ENCODE results near the gene CDH4. TPM values are rescaled to one million over a fixed set of nuclear protein-coding genes. Genes with fewer than 3 reads are reported as not detected.

CDH4 gene
- total RNA-seq, 2 donors from 2014 or later = 0.07 to 0.94 TPM

DNA sequence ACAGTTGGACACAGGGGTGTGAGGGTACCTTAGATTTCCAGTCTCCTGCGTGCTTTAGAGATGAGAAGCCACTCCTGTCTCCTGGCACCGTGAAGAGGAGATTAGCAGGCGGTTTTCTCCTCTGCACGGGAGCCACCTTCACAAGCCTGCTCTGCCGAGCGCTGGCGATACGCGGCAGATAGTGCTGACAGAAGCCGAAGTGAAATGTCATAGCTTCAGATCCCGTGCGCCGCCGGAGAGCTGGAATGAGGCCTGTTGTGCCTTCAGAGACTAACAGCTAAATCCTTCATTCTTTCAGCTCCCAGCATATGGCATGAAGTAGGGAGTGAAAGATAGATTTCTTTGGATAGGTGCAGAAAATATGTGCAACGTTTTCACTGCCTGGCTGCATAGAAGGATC lies 442.6 kb downstream of the CDH4 start:
- no peaks in the 10 kb centered on the region for H3K9me3 ChIP-seq
- peaks cover 0 to 7% of the 10 kb centered on the region in 2 donors for H3K4me1 ChIP-seq
- H3K27me3 ChIP-seq = no peaks in the 10 kb centered on the region
- H3K36me3 ChIP-seq = no peaks in the 10 kb centered on the region
- no peak overlapping the region for H3K4me3 ChIP-seq
- DNase-seq (ENCODE audit: low spot score) = no peak
- no peak overlapping the region for H3K27ac ChIP-seq
- no peak for TF ChIP-seq CTCF (IDR thresholded peaks at IDR 0.05)

DNA sequence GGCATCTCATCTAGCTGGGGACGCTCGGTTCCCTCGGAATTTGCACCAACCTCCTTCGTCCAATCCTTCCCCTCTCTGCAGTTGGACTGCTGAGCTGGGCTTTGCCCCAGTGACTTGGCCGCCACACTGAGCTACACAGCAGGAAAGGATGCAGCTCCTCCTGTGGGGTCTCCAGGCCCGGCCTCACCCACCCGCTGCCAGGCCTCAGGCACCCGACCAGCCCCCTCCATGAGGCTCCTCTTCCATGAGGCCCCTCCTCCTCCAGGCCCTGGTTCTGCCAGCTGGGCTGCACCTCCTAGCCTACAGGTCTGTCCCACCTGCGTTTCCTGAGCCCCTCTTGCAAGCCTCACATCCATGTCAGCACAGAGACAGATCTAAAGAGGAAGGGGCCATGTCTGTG lies 443.7 kb downstream of the CDH4 start:
- H3K4me3 ChIP-seq = no peak overlapping the region
- H3K27me3 ChIP-seq = no peaks in the 10 kb centered on the region
- no peak for TF ChIP-seq CTCF (IDR thresholded peaks at IDR 0.05)
- peaks cover 0 to 7% of the 10 kb centered on the region in 2 donors for H3K4me1 ChIP-seq
- no peak overlapping the region for H3K27ac ChIP-seq
- no peaks in the 10 kb centered on the region for H3K9me3 ChIP-seq
- no peaks in the 10 kb centered on the region for H3K36me3 ChIP-seq
- no peak for DNase-seq (ENCODE audit: low spot score)

GRCh38 chr20:61696181-61696735 lies 444.2 kb downstream of the CDH4 start:
- no peaks in the 10 kb centered on the region for H3K9me3 ChIP-seq
- no peak overlapping the region for H3K27ac ChIP-seq
- H3K4me3 ChIP-seq = no peak overlapping the region
- TF ChIP-seq CTCF (IDR thresholded peaks at IDR 0.05) = no peak
- no peaks in the 10 kb centered on the region for H3K27me3 ChIP-seq
- H3K36me3 ChIP-seq = no peaks in the 10 kb centered on the region
- no peak for DNase-seq (ENCODE audit: low spot score)
- H3K4me1 ChIP-seq = peaks cover 0 to 7% of the 10 kb centered on the region in 2 donors

DNA sequence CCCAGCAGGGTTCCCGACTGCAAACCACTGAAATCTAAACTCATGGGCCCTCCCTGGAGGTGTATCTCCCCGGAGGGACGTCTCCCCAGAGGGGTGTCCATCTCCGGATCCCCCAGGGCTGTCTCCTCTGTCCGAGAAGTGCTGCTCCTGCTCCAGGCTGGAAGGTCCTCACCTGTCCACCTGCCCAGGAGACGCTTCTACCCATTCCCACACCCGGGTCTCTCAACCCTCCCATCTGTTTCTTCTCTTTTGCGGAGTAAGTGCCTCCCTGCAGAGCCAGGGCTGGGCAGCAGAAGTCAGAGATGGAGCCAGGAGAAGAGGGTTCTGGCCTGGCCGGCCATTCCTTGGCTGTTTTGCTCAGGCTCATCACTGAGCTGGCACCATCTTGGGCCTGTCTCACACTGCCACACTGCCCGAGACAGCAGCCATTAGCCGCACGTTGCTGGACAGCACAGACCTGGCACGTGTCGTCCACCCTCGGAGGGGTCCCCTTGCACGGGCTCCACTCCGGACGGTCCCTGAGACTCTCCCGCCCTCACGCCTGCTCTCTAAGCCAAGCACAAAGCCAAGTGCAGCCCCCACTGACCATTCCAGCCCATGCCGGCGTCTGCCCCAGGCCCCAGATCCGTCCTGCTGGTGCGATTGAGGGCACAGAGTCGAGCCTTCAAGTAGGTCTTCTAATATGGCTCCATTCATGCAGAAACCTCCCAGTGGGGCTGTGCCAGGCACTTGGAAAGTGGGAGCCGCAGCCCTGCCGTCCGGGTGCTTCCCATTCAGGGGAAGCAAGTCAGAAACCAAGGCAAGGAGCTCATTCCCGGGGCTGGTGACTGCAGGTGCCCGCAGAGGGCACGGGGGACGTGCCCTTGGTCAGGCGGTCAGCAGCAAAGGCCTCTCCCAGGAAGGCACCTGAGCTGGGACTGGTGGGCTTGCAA lies 445.9 kb downstream of the CDH4 start:
- H3K27me3 ChIP-seq = no peaks in the 10 kb centered on the region
- no peaks in the 10 kb centered on the region for H3K36me3 ChIP-seq
- H3K9me3 ChIP-seq = no peaks in the 10 kb centered on the region
- H3K4me1 ChIP-seq = peaks cover 0 to 7% of the 10 kb centered on the region in 2 donors
- H3K27ac ChIP-seq = no peak overlapping the region
- H3K4me3 ChIP-seq = no peak overlapping the region
- no peak for DNase-seq (ENCODE audit: low spot score)
- TF ChIP-seq CTCF (IDR thresholded peaks at IDR 0.05) = no peak

DNA sequence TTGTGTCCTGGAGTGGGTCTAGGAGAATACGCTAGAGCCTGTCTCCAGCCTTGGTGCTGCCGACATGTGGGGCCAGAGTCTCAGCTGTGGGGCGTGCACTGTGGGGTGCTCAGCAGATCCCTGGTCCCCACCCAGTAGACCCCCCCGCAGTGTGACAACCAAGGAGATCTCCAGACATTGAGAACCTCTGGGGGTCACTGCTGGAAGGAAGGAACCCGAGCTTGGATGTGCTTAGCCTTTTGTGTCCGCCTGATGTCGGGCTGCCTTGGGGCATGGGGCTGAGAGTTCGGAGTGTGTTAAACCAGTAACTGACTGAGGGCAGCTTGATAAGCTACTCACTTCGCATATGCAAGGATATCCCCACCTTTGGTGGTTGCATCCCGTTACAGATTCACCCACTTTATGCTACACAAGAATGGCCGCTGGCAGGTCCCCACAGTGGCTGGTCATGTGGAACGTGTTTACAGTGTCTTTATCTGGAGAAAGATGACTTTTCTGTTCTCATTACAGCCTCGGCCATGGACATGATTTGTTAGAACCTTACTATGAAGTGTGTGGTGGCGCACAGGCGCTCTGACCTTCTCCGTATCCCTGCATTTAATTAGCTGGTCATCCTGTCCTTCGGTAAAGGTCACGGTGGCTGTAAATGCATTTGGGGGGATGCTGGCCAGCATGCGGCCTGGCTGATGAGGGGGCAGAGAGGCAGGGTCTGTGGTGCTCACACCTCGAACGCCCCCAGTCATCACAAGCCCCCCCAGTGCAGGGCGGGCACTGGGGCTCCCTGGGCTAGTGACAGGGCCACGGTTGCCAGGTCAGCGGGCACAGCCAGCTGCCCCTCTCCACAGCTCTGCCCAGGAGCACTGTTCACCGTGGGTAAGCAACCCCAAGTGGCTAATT lies 446.8 kb downstream of the CDH4 start:
- Histone ChIP-seq H3K36me3 (no peaks in the 10 kb centered on the region), H3K4me1 (peaks cover 0 to 7% of the 10 kb centered on the region in 2 donors), H3K27me3 (no peaks in the 10 kb centered on the region), H3K27ac (no peak overlapping the region), H3K9me3 (no peaks in the 10 kb centered on the region), H3K4me3 (no peak overlapping the region)
- no peak for DNase-seq (ENCODE audit: low spot score)
- no peak for TF ChIP-seq CTCF (IDR thresholded peaks at IDR 0.05)
